Endothelial cell of umbilical vein (primary cell): Measurements from ENCODE around the gene KLHL36. TPM values are rescaled to one million over a fixed set of nuclear protein-coding genes. Genes with fewer than 3 reads are reported as not detected.

ENCODE experiments used
- BruUV-seq: library from RNA; stranded (reverse); fragments of 400-500 nt; replicated peaks from 2 replicates; lab custom pipeline; 2021; lab: Mats Ljungman, UMichigan
- CTCF ChIA-PET: fragments of 300-600, 350-600 bp; sonication (Branson Sonifier 250); formaldehyde crosslinking; loops from one replicate; lab custom pipeline; 2021; ENCODE audit warnings: antibody characterized with exemption, inconsistent platforms; lab: Charles Lee
- POLR2A ChIA-PET: fragments of 300-600, 350-600 bp; sonication (Branson Sonifier 250); formaldehyde crosslinking; loops from one replicate; lab custom pipeline; 2021; ENCODE audit warnings: antibody characterized with exemption, inconsistent platforms; lab: Charles Lee
- DNase-seq: peaks from one replicate; pipeline ENCODE4 v3.0.0-alpha.2; 2011; ENCODE audit warnings: low read depth, low spot score
- FAIRE-seq: peaks from 2 replicates; lab custom pipeline; 2011; peaks lifted over from hg19 to GRCh38; lab: Jason Lieb, UNC
- H2AFZ ChIP-seq: 2 replicates; pipeline ENCODE4 v1.6.0; 2012; ENCODE audit warnings: low read depth, low read length, control low read depth, inconsistent platforms
- H3K27ac ChIP-seq: 2 replicates; pipeline ENCODE4 v1.5.1; 2011; ENCODE audit warnings: low read depth, mild to moderate bottlenecking, control low read depth, low read length, moderate library complexity; ENCODE audit not compliant: insufficient read depth
- H3K27me3 ChIP-seq, 2 experiments: 2 replicates each; pipeline versions ENCODE4 v1.6.0 to v1.6.1; 2011; ENCODE audit warnings: low read length in 2 of 2, mixed read lengths in 1 of 2; ENCODE audit not compliant: control insufficient read depth in 2 of 2, insufficient read depth in 2 of 2
- H3K36me3 ChIP-seq, 2 experiments: 2 replicates in 1 of 2; 3 replicates in 1 of 2; pipeline ENCODE4 v1.5.1; 2011; ENCODE audit warnings: low read length in 2 of 2, mild to moderate bottlenecking in 1 of 2, moderate library complexity in 1 of 2; ENCODE audit not compliant: control insufficient read depth in 2 of 2, insufficient read depth in 2 of 2; ENCODE audit errors: extremely low read depth in 1 of 2
- H3K4me1 ChIP-seq: 3 replicates; pipeline ENCODE4 v1.5.1; 2011; ENCODE audit warnings: mild to moderate bottlenecking, low read length; ENCODE audit not compliant: control insufficient read depth, insufficient read depth; ENCODE audit errors: extremely low read depth
- H3K4me2 ChIP-seq: 2 replicates; pipeline ENCODE4 v1.6.1; 2011; ENCODE audit warnings: low read length, control low read depth, mixed read lengths; ENCODE audit not compliant: insufficient read depth
- H3K4me3 ChIP-seq, 3 experiments: fragments of 200-600 bp in 1 of 3; sonication (generic), shearing (Covaris generic) in 1 of 3; replicated peaks in 1 of 3; 2 replicates each; pipeline ENCODE4 v1.5.1; 2011 to 2016; ENCODE audit warnings: control low read depth in 3 of 3, low read length in 3 of 3, mild to moderate bottlenecking in 2 of 3, inconsistent platforms in 1 of 3, low read depth in 1 of 3, moderate library complexity in 1 of 3; ENCODE audit not compliant: insufficient read depth in 1 of 3
- H3K79me2 ChIP-seq: 2 replicates; pipeline ENCODE4 v1.6.0; 2012; ENCODE audit warnings: low read length, inconsistent platforms; ENCODE audit not compliant: control insufficient read depth, insufficient read depth
- H3K9ac ChIP-seq: replicated peaks from 2 replicates; pipeline ENCODE3; 2011; ENCODE audit warnings: low read length, control low read depth; ENCODE audit not compliant: insufficient read depth; ENCODE audit errors: extremely low read depth
- H3K9me1 ChIP-seq: replicated peaks from 3 replicates; pipeline ENCODE4 v1.6.0; 2011; ENCODE audit warnings: mild to moderate bottlenecking, low read length; ENCODE audit not compliant: control insufficient read depth, insufficient read depth; ENCODE audit errors: extremely low read depth
- H3K9me3 ChIP-seq: replicated peaks from 2 replicates; pipeline ENCODE4 v1.5.1; 2012; ENCODE audit warnings: low read length, inconsistent platforms; ENCODE audit not compliant: control insufficient read depth, insufficient read depth
- H4K20me1 ChIP-seq: replicated peaks from 2 replicates; pipeline ENCODE3; 2011; ENCODE audit warnings: mild to moderate bottlenecking, low read length; ENCODE audit not compliant: control insufficient read depth, insufficient read depth; ENCODE audit errors: extremely low read depth
- EZH2 ChIP-seq: IDR thresholded peaks from 2 replicates; pipeline ENCODE4 v1.6.1; 2012; ENCODE audit warnings: borderline replicate concordance, low read depth, mild to moderate bottlenecking, moderate library complexity, low read length, inconsistent platforms; ENCODE audit not compliant: severe bottlenecking
- FOS ChIP-seq: IDR thresholded peaks from 2 replicates; pipeline ENCODE4 v1.6.1; 2011; ENCODE audit warnings: mild to moderate bottlenecking, low read length, moderate library complexity, borderline replicate concordance; ENCODE audit not compliant: insufficient read depth
- GATA2 ChIP-seq: IDR thresholded peaks from 2 replicates; pipeline ENCODE4 v1.7.0; 2011; ENCODE audit warnings: low read depth, mild to moderate bottlenecking, moderate library complexity, mixed read lengths, low read length; ENCODE audit not compliant: insufficient read length, insufficient read depth
- JUN ChIP-seq: IDR thresholded peaks from 2 replicates; pipeline ENCODE4 v1.6.1; 2011; ENCODE audit warnings: borderline replicate concordance, low read depth; ENCODE audit not compliant: insufficient read length, insufficient read depth
- MYC ChIP-seq: IDR thresholded peaks from one replicate; pipeline ENCODE4 v1.6.1; 2011; ENCODE audit warnings: mild to moderate bottlenecking, low read depth, low read length
- POLR2A ChIP-seq: IDR thresholded peaks from 2 replicates; pipeline ENCODE4 v1.6.1; 2012; ENCODE audit warnings: low read depth, mild to moderate bottlenecking, control low read depth, low read length
- POLR2AphosphoS5 ChIP-seq: IDR thresholded peaks from 2 replicates; pipeline ENCODE4 v1.6.1; 2012; ENCODE audit warnings: low read depth, mild to moderate bottlenecking, control low read depth, low read length, moderate library complexity; ENCODE audit not compliant: insufficient read depth
- dilution Hi-C: fragments of 300-500 bp; cut with MboI; formaldehyde crosslinking; loops from one replicate; pipeline ENCODE4 v1.15.0; 2019; ENCODE audit warnings: low sequenced_read_pairs; ENCODE audit not compliant: extremely low pct_ligation_motif_present
- intact Hi-C: fragments of 100-400 bp; cut with micrococcal nuclease; formaldehyde crosslinking; loops from one replicate; pipeline ENCODE4 v1.10.0; 2022
- polyA plus RNA-seq, 4 experiments: library from polyadenylated mRNA; depleted of rRNA in 3 of 4; stranded (reverse) in 3 of 4; unstranded in 1 of 4; fragments of >200 nt; gene quantifications; 2 replicates each; pipeline versions ENCODE4 v1.2.1 to v1.2.3, GENCODE V29; 2011 to 2012; ENCODE audit warnings: missing spikeins in 1 of 4
- total RNA-seq: library from RNA; stranded (reverse); gene quantifications from 2 replicates; pipeline ENCODE4 v1.2.3, GENCODE V29; 2021
- TF ChIP-seq, protein P1 (sequence below): IDR thresholded peaks from 2 replicates; pipeline ENCODE4 v1.6.1; 2011; ENCODE audit not compliant: insufficient read depth, insufficient read length
- TF ChIP-seq, protein P2 (sequence below), 2 donors: IDR thresholded peaks; 1 replicate in 1 of 2; 2 replicates in 1 of 2; pipeline ENCODE4 v1.5.1; 2011; ENCODE audit warnings: low read length in 2 of 2, mild to moderate bottlenecking in 2 of 2, moderate library complexity in 2 of 2, control low read depth in 1 of 2, inconsistent platforms in 1 of 2, low read depth in 1 of 2; ENCODE audit not compliant: insufficient read depth in 1 of 2; ENCODE audit errors: extremely low read depth in 1 of 2

Gene KLHL36
- total and polyA plus RNA-seq, 2 donors (not counting 3 experiments of a cell fraction or from before 2014, with no cell fraction given), result 31.3 to 38.8 TPM

DNA sequence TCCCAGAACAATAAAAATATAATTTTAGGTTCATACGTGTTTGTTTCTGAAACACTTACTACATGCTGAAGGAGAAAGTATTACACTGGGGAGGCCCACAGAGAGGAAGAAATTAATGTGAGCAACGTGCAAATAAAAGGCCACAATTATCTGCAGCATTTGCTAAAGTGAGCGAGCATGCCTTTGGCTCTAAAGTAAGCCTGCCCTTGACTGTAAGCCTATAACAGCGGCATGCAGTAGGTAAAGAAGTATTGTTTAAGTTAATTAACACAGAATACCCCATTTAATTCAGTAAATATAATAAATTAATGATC, 17.2 kb upstream of the KLHL36 start:
- dilution Hi-C loops, result no loop called here
- H3K36me3 ChIP-seq, result no peaks in the 10 kb centered on the region
- no peak overlapping the region for H3K4me2 ChIP-seq
- no peak overlapping the region for H2AFZ ChIP-seq
- peaks cover 0 to 4% of the 10 kb centered on the region in 2 experiments for H3K27me3 ChIP-seq
- no peak for TF ChIP-seq POLR2A
- no peak for TF ChIP-seq FOS
- no peak for TF ChIP-seq GATA2
- TF ChIP-seq EZH2, result no peak
- no peak for TF ChIP-seq MYC
- TF ChIP-seq POLR2AphosphoS5, result no peak
- no peak for TF ChIP-seq JUN
- TF ChIP-seq, protein P1, sequence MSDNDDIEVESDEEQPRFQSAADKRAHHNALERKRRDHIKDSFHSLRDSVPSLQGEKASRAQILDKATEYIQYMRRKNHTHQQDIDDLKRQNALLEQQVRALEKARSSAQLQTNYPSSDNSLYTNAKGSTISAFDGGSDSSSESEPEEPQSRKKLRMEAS, result no peak
- TF ChIP-seq, protein P2, sequence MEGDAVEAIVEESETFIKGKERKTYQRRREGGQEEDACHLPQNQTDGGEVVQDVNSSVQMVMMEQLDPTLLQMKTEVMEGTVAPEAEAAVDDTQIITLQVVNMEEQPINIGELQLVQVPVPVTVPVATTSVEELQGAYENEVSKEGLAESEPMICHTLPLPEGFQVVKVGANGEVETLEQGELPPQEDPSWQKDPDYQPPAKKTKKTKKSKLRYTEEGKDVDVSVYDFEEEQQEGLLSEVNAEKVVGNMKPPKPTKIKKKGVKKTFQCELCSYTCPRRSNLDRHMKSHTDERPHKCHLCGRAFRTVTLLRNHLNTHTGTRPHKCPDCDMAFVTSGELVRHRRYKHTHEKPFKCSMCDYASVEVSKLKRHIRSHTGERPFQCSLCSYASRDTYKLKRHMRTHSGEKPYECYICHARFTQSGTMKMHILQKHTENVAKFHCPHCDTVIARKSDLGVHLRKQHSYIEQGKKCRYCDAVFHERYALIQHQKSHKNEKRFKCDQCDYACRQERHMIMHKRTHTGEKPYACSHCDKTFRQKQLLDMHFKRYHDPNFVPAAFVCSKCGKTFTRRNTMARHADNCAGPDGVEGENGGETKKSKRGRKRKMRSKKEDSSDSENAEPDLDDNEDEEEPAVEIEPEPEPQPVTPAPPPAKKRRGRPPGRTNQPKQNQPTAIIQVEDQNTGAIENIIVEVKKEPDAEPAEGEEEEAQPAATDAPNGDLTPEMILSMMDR (IDR thresholded peaks at IDR 0.05; ENCODE audit: extremely low read depth in 1 of 2, insufficient read depth in 1 of 2, low read depth in 1 of 2, low read length in 2 of 2), result no peak
- DNase-seq, result no peak
- no peaks in the 10 kb centered on the region for H4K20me1 ChIP-seq
- BruUV-seq, result no TSS peak
- no peaks in the 10 kb centered on the region for H3K9me3 ChIP-seq
- ChIA-PET CTCF (interaction anchor here (1.0 to 1.3 kb wide), 2 partner anchors 9 to 95 kb away, joined by 4 to 6 read pairs; no protein-coding TSS in a partner anchor), POLR2A (interaction anchor here (0.6 kb wide), 1 partner anchor 39 kb away, joined by 3 read pairs; no protein-coding TSS in a partner anchor)
- H3K9me1 ChIP-seq, result no peaks in the 10 kb centered on the region
- no peak overlapping the region for H3K4me3 ChIP-seq
- no peak overlapping the region for H3K27ac ChIP-seq
- H3K9ac ChIP-seq, result no peak overlapping the region
- no peaks in the 10 kb centered on the region for H3K79me2 ChIP-seq
- H3K4me1 ChIP-seq, result no peaks in the 10 kb centered on the region
- intact Hi-C loops, result no loop called here
- FAIRE-seq, result no peak
